ENCODE data around the gene ESR1.

ESR1 gene

DNA sequence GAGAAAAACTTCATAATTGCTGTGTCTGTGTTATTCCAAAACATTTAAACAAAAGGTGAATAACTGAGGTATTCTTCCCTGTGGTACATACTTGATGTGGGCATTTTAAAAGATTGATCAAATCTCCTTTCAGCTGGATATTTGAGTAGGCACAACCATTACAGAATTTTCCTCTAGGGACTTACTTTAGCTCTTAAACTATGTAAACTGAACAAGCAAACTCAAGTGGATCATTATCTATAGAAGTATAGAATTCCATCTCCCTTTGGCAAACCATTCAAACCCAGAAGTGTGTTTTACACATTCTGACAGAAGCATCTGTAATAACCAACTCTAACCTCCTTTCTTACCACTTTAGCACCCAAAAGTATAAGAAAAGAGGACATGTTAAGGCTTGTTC lies 241.4 kb downstream of the ESR1 start:
- no peak overlapping the region for H3K4me3 ChIP-seq (ENCODE audit: low read depth, low read length)
- TF ChIP-seq, protein P1, sequence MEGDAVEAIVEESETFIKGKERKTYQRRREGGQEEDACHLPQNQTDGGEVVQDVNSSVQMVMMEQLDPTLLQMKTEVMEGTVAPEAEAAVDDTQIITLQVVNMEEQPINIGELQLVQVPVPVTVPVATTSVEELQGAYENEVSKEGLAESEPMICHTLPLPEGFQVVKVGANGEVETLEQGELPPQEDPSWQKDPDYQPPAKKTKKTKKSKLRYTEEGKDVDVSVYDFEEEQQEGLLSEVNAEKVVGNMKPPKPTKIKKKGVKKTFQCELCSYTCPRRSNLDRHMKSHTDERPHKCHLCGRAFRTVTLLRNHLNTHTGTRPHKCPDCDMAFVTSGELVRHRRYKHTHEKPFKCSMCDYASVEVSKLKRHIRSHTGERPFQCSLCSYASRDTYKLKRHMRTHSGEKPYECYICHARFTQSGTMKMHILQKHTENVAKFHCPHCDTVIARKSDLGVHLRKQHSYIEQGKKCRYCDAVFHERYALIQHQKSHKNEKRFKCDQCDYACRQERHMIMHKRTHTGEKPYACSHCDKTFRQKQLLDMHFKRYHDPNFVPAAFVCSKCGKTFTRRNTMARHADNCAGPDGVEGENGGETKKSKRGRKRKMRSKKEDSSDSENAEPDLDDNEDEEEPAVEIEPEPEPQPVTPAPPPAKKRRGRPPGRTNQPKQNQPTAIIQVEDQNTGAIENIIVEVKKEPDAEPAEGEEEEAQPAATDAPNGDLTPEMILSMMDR (IDR thresholded peaks at IDR 0.05; ENCODE audit: control insufficient read depth, extremely low read depth, insufficient read depth), result no peak
- DNase-seq (ENCODE audit: low read depth), result no peak

DNA sequence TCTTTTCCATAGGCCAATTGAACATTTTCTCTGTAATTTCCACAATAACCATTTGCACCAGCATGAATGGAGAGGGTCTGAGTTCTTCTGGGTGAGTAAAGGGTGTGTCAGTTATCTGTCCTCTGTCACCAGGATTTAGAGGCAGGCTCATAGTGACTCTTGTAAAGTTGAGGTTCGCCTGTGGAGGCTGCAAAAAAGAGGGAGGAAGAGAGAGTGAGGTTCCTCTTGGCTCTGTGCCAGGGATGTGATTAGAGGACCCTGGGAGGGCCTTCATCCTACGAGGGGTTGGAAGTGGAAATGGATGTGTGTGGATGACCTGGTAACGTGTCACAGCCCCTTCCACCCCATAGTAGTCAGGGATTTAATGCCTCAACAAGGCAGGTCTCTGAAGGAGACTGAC lies 242.0 kb downstream of the ESR1 start:
- H3K4me3 ChIP-seq (ENCODE audit: low read depth, low read length), result no peak overlapping the region
- DNase-seq (ENCODE audit: low read depth), result no peak
- TF ChIP-seq, protein P1 (IDR thresholded peaks at IDR 0.05; ENCODE audit: control insufficient read depth, extremely low read depth, insufficient read depth), result no peak

DNA sequence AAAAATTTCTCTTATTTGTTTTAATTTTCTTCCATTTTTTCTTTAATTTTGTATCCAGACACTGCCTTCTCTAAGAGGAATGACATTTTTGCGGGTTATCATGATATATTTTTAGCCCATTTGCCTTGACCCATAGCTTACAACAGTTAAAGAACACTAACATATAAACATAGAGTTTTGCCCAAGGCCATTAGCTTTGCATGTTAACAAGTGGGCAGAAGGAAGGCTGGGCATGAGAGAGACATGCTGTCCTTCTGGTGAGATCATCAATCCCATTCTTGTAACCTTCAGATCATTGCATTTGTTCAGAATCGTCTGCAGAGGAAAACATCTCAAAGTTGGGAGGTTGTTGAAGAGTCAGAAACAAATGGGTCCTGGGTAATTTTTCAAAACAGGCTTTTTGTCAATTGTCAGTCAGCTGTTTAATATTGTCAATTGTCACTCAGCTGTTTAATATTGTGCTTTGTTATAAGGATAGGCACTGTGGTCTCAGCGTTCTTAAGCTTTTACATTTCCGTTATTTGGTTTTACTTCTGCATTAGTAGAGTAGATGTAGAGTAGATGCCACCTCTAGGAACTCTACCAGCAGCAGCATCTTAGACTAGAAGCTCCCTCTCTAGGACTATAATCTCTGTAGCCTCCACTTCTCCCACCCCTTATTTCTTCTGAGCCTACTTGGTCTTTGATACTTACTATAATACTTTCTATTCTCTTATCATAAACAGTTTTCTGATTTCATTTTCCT lies 243.1 kb downstream of the ESR1 start:
- TF ChIP-seq, protein P1 (IDR thresholded peaks at IDR 0.05; ENCODE audit: control insufficient read depth, extremely low read depth, insufficient read depth), result no peak
- no peak for DNase-seq (ENCODE audit: low read depth)
- no peak overlapping the region for H3K4me3 ChIP-seq (ENCODE audit: low read depth, low read length)

DNA sequence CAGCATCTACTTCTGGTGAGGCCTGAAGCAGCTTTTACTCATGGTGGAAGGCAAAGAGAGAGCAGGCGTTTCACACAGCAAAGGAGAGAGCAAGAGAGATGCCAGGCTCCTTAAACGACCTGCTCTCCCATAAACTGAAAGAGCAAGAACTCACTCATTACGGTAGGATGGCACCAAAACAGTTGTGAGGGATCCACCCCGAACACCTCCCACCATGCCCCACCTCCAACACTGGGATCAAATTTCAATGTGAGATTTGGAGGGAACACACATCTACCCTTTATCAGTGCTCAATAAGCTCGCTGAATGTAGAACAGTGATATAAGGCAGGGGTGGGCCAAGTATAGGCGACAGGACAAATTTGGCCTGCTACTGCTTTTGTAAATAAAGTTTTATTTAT lies 244.6 kb downstream of the ESR1 start:
- TF ChIP-seq, protein P1 (IDR thresholded peaks at IDR 0.05; ENCODE audit: control insufficient read depth, extremely low read depth, insufficient read depth), result no peak
- H3K4me3 ChIP-seq (ENCODE audit: low read depth, low read length), result no peak overlapping the region
- no peak for DNase-seq (ENCODE audit: low read depth)

DNA sequence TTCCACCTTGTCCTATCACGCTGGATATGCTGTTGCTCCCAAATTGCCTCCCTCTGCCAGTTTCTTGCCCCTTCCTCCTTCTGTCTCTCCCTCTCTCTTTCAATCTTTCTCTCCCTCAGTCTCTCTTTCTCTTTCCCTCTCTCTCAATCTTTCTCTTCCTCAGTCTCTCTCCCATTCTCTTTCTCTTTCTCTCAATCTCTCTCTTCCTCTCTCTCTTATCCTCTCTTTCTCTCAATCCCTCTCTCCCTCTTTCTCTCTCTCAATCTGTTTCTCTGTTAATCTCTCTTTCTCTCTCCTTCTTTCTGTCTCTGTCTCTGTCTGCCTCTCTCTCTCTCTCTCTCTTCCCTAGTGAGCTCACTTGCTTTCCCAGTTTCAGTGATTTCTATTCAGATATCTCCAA lies 245.8 kb downstream of the ESR1 start:
- TF ChIP-seq, protein P1 (IDR thresholded peaks at IDR 0.05; ENCODE audit: control insufficient read depth, extremely low read depth, insufficient read depth), result no peak
- no peak for DNase-seq (ENCODE audit: low read depth)
- H3K4me3 ChIP-seq (ENCODE audit: low read depth, low read length), result no peak overlapping the region

DNA sequence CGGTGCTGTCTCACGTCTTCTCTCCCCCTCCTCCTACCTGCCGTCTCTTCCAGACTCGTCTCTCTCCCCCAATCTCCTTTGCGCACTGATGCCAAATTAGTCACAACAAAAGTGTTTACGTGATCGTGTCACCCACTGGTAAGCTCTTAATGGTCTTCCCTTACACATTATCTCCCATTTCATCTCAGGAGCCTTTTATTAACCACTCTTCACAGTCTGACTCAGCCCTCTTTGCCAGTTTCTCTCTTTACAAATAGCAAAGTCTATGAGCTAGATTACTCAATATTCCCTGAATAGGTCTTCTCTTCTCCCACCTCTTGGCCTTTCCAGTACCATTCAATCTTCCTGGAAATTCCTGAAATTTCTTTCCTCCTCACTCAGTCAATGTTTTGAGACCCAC lies 247.0 kb downstream of the ESR1 start:
- TF ChIP-seq, protein P1 (IDR thresholded peaks at IDR 0.05; ENCODE audit: control insufficient read depth, extremely low read depth, insufficient read depth), result no peak
- H3K4me3 ChIP-seq (ENCODE audit: low read depth, low read length), result no peak overlapping the region
- no peak for DNase-seq (ENCODE audit: low read depth)

DNA sequence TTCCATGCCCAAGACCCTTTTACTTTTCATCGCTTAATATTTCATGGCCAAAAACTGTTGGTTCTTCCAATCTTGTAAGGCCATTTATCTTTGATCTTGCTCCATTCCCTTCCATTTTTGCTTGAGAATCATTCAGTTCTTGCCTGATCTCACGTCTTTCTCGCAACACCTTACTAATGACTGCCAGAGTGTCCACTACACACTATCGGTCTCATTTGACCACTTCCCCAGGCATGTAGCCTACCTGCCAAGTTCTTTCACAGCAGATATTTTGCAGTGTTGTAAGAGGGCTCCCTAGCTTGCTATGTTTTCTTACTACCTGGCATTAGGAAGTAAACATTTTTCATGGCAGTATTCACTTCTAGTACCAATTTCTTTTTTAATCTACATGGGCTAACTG lies 248.0 kb downstream of the ESR1 start:
- no peak for DNase-seq (ENCODE audit: low read depth)
- TF ChIP-seq, protein P1 (IDR thresholded peaks at IDR 0.05; ENCODE audit: control insufficient read depth, extremely low read depth, insufficient read depth), result no peak
- H3K4me3 ChIP-seq (ENCODE audit: low read depth, low read length), result no peak overlapping the region
